ENCODE measurements around the gene APBB2.
A peak's percentile ranks its signal among the peaks of the same experiment; 100 is the strongest.

Gene APBB2

DNA sequence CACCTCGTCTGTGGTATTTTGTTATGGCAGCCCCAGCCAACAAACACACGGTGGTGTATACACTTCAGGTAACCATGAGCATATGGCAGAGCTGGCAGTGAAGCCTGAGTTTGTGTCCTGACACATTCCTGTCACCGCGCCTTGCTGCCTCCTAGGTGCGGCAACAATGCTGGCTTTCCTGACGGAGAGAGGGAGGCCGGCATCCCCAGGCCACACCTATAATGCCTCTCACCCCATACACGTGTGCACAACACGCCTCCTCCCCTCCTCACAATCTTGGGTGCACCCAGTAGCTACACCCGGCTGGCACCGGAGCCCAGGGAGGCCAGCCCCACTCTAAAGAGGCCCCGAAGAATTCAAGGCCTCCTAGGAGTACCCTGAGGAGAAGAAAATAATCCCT is 306.0 kb downstream of the APBB2 start:
- DNase-seq (ENCODE audit: low read depth): no peak

DNA sequence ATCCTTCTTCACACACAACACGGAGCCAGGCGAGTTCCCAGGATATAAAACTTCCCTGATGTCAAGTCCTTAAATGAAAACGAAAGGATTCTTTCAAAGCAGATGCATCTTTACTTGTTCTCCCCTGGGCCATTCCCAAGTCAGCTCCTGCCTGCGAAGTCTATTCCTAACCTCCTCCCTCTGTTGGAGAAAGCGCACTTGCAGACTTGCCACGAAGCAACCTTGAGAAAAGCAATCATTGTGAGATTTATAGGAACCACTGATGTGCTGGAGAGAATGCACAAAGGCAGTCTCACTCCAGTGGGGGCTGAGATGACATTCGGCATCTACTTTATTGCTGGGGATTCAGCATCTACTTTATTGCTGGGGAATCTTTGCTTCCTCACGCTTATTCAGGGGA is 308.9 kb downstream of the APBB2 start:
- no peak for DNase-seq (ENCODE audit: low read depth)

DNA sequence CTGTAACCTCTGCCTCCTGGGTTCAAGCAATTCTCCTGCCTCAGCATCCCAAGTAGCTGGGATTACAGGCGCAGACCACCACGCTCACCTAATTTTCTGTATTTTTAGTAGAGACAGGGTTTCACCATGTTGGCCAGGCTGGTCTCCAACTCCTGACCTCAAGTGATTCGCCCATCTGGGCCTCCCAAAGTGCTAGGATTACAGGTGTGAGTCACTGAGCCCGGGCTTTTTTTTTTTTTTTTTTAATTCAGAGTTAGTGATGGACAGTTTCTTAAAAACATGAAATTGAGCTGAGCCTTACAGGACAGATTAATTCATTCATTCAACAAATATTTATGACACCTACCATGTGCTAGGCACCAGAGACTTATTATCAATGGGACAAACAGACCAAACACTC is 313.8 kb downstream of the APBB2 start:
- DNase-seq (ENCODE audit: low read depth): peak; percentile 26

DNA sequence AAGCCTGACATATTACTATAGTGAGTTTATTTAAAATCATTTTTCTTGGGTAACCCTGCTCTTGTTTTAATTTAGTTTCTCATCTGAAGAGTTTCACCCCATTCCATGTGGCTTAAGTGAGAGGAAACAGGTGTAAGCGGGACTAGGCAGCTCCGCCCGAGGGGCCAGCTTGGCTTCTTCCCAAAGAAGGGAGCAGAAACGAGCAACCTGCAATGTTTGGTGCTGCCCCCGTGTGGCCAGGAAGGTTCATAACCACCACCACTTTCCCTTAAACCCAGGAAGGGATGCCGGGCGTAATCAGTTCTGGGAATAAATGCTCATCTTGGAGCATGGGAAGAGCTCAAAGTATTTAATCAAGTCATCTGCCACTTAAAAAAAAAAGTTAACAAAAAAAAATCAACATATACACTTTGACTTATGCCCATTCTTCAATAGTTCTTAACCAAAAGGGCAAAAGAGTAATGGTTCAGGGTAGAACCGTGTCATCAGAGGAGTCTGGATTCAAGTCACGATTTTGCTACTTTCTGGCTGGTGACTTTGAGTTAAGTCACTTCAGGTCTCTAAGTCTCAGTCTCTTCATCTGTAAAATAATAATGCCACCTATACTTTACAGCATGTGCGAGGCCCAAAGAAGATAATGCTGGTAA is 316.7 kb downstream of the APBB2 start:
- peak; percentile 71 for DNase-seq (ENCODE audit: low read depth)

DNA sequence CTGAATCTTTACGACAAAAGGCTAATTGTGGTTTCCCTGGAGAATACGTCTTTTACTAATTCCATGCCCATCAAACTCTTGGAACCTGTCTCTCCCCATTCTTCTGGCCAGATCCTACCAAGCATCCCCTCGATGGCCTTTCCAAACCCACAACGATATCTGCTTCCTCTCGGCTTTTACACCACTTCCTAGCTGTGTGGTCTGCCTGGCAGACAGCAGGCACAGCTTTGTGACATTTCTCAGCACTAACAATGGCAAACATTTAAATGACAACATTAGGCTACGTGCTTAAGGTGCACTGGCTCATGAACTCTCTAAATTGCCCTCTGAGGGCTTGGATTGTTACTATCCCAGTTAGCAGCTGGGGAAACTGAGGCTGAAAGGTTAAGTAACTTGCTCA is 323.6 kb downstream of the APBB2 start:
- no peak for DNase-seq (ENCODE audit: low read depth)

DNA sequence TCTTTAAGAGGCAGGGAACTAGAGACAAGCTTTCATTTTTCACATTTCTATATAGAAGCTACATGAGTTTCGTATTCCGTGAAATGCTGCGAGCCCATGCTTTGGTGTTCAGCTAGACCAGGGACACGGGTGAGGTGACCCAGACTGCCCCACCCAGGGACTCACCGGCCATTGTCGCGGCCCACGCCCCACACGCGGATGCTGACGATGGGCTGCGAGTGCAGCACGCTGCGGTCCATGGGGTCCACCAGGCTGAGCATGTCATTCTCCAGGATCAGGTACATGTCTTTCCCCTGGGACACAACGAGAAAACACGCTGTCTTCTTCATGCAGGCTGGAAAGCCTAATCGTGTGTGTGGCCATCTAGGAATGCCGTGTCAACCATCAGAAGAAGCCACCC is 324.1 kb downstream of the APBB2 start:
- DNase-seq (ENCODE audit: low read depth): no peak

DNA sequence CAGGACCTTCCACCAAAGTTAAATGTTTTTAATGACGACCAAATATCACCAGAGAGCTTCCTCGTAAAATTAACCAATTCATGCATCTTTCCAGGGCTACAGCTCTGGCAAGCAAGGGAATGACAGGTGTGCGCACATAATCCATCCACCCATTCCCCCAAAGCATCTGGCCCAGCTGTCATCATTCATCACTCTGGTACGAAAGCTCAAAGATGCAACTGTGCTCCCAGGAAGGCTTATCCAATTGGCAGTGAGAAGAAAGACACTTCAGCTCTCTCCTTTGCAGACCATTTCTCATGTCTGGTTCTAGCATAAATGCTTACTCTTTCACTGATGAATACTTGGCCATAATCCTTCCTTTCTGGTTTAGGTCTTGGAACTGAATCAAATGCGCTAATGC is 325.4 kb downstream of the APBB2 start:
- DNase-seq (ENCODE audit: low read depth): no peak

DNA sequence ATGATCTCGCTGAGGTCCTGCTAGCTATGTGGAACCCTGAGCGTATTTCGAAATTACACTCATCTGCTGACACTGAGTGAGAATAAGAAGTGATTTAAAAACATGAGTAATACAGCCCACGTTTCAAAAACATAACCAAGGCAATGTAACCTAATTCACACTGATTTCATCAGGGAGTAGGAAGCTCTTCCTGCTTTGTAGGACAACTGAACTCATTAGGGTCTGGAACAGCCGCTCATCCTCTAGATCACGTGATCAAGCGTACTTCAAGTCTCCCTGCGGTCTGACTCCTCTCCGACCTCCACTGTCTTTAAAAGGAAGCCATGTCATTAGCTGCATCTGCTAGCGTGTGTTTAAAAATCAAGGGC is 326.6 kb downstream of the APBB2 start:
- peak; percentile 40 for DNase-seq (ENCODE audit: low read depth)

DNA sequence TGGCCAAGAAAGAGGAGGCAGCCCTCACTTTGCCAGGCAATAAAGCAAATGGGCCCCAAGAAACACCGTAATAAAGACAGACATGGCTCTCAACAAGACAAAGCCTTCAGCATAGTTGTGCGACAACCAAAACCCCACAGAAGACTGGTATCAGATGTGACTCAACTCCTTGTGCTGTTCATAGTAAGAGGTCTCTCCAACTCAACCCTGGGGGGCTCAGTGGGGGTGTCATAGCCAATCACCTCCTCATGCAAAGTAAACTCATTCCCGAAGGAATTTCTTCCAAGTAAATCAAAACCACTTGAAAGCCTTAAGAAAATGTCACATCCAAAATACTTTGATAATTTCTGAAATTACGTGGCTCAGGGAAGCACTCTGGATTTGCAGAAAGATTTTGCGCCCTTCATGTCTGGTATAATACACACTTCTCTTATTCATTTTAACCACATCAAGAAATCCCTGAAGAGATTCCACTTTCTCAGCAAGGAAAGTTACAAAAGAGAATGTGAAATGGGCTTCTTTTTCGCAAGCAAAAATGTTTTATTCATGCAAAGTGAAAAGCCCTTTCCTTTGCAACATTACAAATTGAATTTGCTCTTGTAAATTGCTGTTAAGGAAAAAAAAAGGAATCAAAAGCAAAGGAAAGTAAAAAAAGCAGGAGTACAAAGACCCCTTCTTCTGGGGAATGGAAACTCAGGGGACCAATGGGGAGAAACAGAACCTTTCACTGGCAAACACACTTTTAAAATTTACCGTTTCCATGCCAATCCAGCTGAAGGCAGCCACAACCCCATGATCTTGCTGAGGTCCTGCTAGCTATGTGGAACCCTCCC is 327.2 kb downstream of the APBB2 start:
- no peak for DNase-seq (ENCODE audit: low read depth)

DNA sequence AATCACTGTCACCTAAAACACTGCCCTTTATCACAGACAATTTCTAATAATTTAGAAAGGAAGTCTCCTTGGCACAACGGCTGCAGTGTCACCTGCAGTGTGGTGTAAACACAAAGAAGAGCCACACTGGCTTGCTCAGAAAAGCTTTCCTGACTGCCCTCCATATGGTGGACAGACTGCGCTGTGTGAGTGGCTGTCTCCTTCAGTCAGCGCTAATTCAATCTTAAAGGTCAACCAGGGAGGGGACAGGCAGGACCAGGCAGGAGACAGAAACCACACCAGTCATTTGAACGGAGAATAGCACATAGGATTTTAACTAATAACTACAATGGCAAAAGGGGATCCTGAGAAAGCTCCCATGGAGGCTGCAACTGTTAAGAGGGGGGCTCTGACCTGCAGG is 332.5 kb downstream of the APBB2 start:
- no peak for DNase-seq (ENCODE audit: low read depth)

DNA sequence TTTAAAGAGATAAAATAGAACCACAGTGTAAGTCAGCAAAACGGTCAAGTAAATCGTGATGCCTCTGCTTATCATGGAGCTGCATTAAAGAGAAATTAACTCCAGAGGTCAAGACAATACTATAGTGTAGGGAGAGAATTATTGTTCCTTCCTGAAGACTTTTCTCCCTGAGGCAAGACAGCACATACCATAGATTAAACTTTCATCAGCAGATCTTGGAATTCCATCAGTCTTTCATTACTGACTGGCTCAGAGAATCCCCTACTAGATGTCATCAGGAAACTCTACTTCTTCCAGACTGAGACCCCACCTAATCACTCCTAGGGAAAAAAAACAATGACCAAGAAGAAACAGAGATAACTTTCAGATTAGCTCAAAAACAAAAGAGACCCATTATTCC is 333.2 kb downstream of the APBB2 start:
- peak; percentile 56 for DNase-seq (ENCODE audit: low read depth)

DNA sequence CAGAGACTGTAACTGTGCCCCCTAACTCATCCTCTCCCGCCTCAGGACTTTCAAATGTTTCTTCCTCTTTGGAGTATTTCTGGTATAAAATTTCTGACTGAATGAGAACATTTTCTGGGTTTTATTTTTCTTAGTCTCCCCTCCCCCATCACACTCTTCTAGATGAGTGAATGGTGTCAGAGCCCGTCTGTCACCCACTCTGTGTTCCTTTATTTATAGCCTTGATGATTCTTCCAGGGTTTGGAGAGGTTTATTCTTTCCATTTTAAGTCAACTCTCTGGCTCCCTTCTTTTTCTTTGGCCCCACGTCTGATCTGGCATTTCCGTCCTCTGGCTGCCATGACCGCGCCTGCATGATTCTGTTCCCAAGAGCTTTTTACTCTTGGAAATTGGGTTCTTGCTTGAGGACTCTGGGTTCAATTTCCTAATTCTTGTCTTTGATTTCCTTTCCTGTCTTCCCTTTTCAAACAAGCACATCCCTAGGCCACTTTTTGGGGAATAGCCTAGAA is 335.7 kb downstream of the APBB2 start:
- DNase-seq (ENCODE audit: low read depth): no peak

DNA sequence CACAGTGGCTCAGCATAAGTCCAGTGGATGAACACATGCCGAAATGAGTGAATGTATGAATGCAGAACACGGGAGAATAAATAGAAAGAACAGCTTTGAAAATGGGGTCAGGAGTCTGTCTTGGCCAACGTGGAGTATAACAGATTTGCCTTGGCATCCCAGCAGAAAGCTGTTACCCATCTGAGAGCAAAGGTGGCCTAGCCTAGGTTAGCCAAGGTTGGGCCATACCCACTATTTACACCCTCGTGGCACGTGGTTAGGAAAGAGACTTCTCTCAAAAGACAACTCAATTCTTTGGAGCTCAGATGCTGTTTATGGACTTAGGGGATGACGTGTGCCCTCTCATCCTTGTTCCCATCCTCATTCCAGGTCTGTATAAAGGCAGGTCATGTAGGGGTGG is 337.3 kb downstream of the APBB2 start:
- DNase-seq (ENCODE audit: low read depth): no peak

DNA sequence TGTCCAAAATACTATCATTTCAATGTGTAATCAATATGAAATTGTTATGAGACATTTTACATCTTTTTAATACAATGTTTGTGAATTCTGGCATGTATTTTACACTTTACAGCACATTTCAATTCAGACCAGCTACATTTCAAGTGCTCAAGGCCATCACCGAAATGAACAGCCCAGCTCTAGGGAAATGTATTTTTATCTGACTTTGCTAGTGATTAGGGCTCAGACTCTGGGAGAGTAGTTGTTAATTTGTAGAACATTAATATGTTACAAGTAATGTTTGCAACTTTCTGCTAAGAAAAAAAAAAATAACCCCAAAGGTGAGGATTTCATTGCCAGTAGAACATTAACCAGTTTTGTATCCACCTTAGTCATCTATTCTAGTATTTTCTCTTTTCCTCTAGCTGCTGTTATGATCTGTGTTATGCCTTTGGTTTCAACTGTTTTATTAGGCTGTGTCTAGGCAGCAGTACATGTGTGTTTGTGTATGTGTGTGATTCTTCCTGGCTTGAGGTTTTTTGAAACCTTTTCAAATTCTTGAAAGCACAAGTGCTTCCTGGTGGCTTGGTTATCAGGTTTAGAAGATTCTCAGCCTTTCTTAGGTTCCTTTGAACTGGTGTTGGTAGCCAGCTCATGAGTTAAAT is 338.7 kb downstream of the APBB2 start:
- DNase-seq (ENCODE audit: low read depth): no peak

DNA sequence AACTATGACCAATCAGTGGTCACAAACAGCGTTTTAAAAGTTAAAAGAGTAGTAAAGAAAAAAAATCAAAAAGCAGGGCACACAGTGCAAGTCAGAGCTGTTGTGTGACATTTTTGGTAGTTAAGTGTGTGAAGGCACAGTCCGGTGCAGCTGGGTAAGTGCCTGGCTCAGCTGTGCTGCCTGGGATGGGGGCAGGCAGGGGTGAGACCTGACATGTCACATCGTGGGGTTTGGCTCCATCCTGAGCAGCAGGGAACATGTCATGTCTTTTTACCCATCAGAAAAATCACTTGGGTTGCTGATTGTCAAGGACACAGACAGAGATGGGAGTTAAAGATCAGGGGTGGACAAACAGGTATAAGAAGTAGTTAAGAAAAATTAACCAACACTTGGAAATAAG is 339.4 kb downstream of the APBB2 start:
- no peak for DNase-seq (ENCODE audit: low read depth)

DNA sequence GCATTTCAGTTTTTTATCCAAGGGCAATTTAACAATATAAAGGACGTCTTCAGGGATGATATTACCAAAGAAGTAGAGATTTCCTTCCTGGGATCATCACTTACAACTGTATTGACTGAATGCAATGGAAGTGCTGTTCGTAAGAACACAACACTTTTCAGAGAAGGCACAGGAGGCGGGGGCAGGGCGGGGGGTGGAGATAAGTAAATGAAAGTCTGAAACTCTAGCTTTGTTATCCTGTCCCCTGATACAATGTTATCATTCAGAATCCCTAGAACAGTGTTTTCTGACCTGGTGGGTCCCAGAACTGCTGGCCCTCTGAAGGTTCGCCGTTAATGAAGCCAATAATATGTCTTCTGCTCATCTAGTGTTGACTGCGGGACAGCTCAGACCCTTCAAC is 340.0 kb downstream of the APBB2 start:
- DNase-seq (ENCODE audit: low read depth): no peak

DNA sequence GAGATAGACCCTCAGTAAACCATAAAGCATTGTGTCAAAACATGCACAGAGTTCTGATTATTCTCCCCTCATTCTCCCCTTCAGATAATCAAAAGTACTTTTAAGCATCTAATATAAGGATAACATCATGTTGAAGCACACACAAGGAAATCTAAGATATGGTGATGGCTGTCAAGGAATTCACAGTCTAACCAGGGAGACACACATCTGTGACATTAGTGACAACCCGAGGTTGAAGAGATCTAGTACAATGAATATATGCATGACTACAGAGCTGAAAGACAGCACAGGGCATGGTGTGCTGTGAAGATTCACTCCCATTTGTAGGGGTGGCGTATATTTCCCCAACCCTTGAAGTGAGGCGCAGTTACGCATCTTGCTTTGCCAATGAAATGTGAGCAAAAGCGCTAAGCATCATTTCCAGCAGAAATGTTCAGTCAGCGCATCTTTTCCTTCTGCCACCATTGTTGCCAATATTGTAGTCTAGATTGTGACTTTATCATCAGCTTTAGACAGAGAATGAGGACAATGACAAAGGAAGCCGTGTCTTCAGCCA is 342.6 kb downstream of the APBB2 start:
- DNase-seq (ENCODE audit: low read depth): no peak

DNA sequence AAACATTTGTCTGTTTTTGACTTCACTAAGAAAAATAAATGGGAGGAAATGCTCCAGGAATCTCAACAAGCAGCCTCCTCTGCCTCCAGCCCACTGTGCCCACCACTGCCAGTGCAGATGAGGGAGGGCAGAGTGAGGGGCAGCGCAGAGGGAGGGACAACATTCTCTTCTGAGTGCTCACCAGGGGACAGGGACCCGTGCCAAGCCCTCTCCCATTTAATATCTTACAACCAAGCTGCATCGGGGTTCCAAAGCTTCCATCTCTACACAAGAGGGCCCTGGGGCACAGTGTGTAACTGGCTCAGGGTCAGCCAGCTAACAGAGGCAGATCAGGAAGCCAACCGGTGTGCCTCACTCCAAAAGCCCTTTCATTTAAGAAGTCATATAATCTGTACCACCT is 344.2 kb downstream of the APBB2 start:
- DNase-seq (ENCODE audit: low read depth): no peak

DNA sequence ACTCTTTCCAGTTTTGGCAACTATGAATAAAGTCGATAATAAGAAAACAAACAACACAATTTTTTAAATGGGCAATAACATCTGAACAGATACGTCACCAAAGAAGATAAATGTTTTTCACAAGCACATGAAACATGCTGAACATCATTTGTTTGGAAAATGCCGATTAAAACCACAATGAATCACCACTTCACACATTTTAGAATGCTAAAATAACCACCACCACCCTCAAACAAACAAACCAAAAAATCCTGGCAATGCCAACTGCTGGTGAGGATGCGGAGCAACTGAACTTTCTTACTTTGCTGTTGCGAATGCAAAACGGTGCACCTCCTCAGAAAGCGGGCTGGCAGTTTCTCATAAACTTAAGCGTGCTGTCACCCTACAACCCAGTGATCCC is 348.6 kb downstream of the APBB2 start:
- peak; percentile 30 for DNase-seq (ENCODE audit: low read depth)

DNA sequence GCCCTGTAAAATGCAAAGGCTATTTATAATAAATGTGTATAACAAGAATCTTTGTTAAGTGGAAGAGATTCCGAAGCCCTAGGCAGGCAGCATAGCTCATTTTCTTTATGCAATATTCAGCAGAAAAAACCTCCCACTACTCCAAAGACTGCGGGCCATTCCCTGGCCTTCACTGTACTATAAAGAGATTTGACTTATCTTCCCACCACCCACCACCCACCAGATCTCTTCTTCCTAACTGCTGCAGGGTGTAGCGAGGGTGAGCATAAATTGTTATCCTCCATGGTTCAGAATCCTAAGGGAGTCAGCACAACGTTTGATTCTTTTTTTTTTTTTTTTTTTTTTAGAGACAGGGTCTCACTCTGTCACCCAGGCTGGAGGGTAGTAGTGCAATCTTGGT is 349.8 kb downstream of the APBB2 start:
- DNase-seq (ENCODE audit: low read depth): no peak

DNA sequence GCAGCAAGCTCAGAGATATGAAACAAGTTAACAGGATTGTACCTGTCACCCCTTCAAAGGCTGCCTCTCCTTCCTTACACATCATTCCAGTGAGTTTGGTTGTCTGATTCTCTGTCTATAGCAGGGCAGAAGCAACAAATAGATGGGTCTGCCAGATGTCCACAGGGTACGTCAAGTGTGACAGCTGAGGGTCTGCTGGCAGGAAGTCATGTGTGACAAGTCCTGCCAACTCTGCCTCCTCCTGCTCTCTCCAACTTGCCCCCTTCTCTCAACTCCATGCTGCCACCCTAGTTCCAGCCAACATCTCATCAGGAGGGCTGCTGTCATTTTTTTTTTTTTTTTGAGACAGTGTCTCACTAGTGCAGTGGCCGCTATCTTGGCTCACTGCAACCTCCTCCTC is 355.4 kb downstream of the APBB2 start:
- no peak for DNase-seq (ENCODE audit: low read depth)

DNA sequence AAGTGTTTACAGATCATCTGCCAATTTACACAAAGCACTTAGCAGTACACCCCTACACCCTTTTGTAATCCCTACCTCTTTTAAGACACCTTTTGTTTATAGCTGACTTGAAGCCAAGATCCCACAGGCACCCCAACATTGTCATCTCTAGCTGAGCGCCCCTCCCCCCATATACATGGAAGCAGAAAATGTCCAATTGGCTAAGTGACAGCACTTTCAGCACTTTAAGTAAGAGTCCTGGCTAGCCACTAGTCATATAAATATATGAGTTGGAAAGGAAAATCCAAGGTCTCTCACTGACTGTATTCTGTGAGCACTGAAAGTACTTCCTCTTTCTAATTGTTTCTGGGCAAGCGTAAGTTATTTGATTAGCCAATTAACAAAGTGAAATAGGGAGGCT is 356.4 kb downstream of the APBB2 start:
- no peak for DNase-seq (ENCODE audit: low read depth)

DNA sequence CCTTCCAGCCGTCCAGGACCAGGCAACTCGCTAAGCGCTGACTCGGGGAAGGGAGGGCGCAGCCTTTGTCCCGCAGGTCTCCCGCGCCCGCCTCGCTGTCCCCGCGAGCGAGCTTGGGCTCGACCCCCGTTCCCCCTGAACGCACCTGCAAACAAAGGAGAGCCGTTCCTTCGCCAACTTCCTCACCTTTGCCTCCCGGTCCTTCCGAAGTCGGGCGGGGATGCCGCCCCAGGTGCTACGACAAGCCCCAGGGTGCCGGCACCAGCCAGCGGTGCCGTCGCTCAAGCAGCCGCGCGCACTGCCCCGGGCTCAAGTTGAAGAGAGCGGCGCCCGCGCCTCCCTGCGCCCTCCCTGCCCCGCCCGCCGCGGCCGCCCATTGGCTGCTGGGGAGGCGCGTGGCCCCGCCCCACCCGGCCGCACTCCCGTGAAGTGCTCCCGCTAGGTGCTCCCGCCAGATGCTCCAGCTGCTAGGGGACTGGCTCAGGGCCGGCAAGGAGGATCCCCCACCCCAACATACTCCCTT is 357.4 kb downstream of the APBB2 start:
- DNase-seq (ENCODE audit: low read depth): peak; percentile 51
